HG02840 (cell line): Measurements from ENCODE around the gene C2.
A peak's percentile ranks its signal among the peaks of the same experiment; 100 is the strongest.
"Not testable (repeated sequence)": the region's sequence is repeated elsewhere in the genome, so short reads cannot be mapped to it uniquely, and the experiment has no call there.

Experiments used
- ATAC-seq: cut with Tn5 transposase; IDR thresholded peaks from one replicate; pipeline ENCODE4 v1.9.1; 2021; ENCODE audit warnings: mild to moderate bottlenecking, moderate library complexity, moderate number of reproducible peaks; ENCODE audit not compliant: unreplicated experiment, low FRiP score

C2 gene

GRCh38 chr6:31898383-31899011 is 29.0 kb upstream of the C2 start:
- no peak for ATAC-seq

DNA sequence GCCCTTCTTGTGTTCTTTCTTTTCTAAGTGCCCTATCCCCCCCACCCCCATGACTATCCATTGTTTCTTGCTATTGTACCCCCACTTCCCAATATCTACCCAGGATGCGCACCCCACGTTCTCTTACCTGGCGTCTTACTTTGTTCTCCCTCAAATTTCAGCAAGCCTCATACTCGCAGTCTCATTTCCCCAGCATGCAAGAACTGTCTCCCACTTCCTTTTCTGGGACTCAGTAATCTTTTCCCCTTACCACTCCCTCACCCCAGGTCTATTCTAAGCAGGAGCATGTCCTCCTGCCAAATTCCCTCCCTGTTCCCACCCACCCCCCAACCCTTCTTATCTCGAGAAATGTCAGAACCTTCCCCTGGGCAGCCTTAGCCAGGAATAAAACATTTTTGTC is 28.3 kb upstream of the C2 start:
- no peak for ATAC-seq

DNA sequence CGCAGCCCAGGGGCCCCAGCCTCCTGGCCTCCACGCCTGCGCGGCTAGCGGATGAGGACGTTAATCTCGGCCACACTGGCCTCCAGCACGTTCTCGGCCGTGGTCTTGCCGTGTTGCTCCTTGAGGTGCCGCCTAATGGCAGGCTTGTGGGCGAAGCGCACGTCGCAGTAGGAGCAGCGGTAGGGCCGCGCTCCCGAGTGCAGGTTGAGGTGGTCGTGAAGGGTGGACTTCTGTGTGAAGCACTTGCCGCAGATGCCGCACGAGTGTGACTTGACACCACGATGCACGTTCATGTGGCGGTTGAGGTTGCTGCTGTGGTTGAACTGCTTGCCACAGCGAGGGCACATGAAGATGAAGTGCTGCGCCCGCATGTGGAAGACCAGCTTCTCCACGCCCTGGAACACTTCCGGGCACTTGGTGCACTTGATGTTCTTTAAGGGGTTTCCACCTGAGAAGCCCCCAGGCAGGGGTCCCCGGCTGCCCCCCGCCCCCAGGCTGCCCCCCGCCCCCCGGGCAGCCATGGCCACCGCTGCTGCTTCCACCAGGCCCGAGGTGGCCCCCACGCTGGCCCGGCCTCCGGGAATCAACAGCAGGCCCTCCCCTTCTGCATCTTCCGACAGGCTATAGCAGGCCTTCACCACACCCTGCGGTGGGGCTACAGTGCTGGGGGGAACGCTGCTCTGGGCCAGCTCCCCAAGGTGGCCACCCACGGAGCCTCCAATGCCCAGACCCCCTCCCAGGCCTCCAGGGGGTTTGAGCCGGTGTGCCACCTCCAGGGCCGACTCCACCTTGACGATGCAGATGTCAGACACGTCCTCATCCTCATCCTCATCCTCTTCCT is 27.4 kb upstream of the C2 start:
- ATAC-seq, result no peak

- ATAC-seq, result no peak
These were observed 26.6 kb upstream of the C2 start for GRCh38 chr6:31900917-31901414.

DNA sequence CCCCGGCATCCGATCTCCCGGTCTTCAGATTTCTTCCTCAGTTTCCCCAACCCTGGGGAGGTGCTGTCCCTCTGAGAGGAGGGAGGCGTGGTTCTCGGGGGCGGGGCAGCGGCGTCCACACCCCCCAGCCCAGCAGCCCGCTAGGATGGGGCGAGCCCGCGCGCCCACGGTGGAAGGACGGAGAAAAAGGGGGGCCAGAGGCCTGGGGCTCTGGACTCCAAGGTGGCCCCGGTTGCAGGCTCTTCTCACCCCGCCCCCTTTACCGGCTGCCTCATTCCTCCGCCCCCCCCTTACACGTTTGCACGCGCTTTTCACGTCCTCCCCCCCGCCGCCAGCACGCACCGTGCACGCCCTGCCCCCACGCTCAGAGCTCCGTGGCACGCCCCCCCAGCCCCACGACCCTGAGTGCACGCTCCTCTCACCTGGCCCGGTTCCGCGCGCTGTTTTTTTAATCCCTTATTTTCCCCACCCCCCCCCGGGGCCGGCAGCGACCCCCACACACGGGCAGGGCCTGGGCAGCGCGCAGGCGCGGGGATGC is 26.0 kb upstream of the C2 start:
- ATAC-seq, result no peak

GRCh38 chr6:31901953-31902643 is 25.4 kb upstream of the C2 start, which contains the start of gene ZBTB12:
ZBTB12 (minus strand) TSS chr6:31902086; CDS start chr6:31901305, 781 bp downstream.
- peak; percentile 35 for ATAC-seq

DNA sequence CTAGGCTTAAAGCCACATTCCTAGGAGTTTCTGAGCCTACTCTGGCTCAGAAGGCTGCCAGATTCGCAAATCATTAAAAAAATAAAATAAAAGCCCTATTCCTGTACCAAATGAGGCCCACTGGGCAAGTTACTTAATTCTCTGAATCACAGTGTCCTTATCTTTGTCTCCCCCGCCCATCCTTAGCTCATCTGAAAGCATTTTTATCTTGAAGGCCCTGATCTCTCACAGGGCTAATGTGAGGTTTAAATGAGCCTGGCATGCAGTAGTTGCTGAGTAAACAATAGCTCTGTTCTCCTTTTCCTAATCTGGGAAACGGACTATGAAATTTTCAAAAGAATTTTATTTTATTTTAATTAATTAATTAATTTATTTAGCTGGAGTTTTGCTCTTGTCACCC is 23.6 kb upstream of the C2 start:
- ATAC-seq, result no peak

DNA sequence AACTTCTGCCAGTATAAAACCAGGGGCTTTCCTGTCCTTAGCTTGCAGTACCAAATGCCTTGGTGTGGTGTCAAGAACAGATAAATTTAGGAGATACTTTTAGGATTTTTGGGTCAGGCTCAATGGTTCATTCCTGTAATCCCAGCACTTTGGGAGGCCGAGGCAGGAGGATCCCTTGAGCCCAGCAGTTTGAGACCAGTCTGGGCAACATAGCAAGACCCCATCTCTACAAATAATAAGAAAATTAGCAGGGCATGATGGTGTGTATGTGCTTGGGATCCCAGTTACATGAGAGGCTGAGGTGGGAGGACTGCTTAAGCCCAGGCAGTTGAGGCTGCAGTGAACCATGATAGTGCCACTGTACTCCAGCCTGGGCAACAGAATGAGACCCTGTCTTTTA is 22.5 kb upstream of the C2 start:
- ATAC-seq, result no peak

DNA sequence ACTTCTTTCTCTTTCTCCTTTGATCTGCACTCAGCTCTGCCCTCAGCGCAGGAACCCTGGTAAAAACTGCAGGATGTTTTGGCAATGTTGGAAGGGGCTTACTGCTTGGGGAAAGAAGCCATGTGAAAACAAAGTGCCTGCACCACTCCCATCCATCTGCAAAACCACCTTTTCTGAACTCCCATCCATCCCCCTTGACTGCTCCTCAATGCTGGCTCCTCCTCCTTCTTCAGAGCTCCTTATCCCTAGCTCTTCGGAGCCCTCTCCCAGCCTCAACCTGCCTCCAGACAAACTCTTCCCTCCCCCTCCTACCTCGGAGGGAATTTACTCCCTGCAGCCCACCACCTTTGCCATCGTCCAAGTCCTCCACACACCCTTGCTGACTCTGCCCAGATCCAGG is 21.4 kb upstream of the C2 start:
- no peak for ATAC-seq

- not testable (repeated sequence) for ATAC-seq
These were observed 20.8 kb upstream of the C2 start for GRCh38 chr6:31906727-31907126.

GRCh38 chr6:31907158-31907813 is 20.2 kb upstream of the C2 start:
- no peak for ATAC-seq

- not testable (repeated sequence) for ATAC-seq
These were observed 19.3 kb upstream of the C2 start for GRCh38 chr6:31908255-31908654.

DNA sequence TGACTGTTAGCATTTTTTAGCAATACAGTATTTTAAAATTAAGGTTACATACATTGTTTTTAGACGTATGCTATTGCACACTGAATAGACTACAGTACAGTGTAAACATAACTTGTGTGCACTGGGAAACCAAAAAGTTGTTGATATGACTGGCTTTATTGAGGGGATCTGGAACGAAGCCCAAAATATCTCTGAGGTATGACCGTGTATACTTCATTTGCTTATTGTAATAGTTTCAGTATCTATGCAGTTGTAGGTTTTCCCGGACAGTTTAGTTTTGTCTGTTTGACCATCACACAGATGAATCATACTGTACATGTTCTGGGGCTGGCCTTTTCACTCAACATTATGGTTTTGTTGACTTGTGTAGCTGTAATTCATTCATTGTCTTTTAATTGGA is 18.7 kb upstream of the C2 start:
- ATAC-seq, result no peak

DNA sequence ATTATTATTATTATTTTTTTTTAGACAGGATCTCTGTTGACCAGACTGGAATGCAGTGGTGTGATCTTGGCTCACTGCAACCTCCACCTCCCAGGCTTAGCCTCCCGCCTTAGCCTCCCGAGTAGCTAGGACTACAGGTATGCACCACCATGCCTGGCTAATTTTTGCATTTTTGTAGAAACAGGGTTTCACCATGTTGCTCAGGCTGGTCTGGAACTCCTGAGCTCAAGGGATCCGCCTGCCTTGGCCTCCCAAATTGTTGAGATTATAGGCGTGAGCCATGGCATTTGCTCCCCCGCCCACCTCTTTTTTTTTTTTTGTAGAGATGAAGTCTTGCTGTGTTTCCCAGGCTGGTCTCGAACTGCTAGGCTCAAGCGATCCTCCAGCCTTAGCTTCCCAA is 18.2 kb upstream of the C2 start:
- not testable (repeated sequence) for ATAC-seq

DNA sequence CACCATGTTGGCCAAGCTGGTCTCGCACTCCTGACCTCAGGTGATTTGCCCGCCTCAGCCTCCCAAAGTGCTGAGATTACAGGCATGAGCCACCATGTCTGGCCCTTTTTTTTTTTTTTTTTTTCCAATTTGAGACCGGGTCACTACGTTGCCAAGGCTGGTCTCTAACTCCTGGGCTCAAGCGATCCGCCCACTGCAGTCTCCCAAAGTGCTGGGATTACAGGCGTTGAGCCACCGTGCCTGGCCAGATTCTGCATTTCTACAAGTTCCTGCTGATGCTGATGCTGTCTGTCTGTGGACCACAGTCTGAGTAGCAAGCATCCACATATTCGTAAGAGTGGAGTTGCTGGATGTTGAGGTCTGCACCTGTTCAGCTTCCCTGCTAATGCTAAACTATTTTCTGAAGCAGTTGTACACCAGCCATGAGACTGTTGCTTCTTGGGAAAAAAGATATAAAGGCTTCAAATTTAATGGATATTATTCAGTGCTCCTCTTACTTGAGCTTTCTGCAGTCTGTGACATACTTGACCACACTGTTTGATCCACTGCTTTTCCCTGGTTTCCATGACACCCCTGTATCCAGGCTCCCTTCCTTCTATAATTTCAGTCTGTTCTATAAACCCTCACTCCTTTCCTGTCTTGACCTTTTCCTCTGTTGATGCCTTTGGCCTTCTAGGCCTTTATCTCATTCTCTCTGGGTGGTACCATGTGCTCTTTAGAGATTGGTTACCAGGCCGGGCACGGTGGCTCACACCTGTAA is 15.5 kb upstream of the C2 start:
- no peak for ATAC-seq

DNA sequence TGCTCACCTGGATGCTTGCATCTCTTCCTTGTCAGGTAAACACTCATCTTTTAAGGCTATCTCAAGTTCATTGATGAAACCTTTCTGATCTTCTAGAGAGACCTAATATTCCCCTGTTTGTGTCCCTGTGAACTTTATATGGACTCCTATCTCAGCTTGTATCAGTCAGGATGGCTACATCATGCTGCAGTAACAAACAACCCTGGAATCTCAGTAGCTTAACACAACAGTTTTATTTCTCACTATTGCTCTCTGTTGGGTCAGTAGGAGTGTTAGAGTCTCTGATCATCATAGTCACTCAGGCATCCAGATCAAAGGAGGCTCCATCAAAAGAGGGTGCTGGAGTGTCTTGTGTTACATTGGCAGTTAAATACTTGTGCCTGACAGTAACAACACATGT is 12.2 kb upstream of the C2 start:
- ATAC-seq, result no peak

- ATAC-seq, result no peak
These were observed 11.8 kb upstream of the C2 start for GRCh38 chr6:31915756-31916155.

DNA sequence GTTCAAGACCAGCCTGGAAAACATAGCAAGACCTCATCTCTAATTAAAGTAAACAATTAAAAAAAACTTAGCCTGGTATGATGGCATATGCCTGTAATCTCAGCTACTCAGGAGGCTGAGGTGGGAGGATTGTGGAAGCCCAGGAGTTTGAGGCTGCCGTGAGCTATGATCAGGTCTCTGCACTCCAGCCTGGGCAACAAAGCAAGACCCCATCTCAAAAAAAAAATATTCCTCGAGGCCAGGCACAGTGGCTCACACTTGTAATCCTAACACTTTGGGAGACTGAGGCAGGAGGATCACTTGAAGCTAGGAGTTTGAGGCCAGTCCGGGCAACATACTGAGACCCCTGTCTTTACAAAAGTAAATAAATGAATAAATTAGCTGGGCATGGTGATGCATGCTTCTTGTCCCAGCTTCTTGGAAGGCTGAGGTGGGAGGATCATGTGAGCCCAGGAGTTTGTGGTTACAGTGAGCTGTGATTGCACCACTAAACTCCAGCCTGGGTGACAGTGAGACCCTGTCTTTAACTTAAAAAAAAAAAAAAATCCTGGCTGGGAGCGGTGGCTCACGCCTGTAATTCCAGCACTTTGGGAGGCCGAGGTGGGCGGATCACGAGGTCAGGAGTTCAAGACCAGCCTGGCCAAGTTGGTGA is 9.3 kb upstream of the C2 start:
- ATAC-seq, result no peak

DNA sequence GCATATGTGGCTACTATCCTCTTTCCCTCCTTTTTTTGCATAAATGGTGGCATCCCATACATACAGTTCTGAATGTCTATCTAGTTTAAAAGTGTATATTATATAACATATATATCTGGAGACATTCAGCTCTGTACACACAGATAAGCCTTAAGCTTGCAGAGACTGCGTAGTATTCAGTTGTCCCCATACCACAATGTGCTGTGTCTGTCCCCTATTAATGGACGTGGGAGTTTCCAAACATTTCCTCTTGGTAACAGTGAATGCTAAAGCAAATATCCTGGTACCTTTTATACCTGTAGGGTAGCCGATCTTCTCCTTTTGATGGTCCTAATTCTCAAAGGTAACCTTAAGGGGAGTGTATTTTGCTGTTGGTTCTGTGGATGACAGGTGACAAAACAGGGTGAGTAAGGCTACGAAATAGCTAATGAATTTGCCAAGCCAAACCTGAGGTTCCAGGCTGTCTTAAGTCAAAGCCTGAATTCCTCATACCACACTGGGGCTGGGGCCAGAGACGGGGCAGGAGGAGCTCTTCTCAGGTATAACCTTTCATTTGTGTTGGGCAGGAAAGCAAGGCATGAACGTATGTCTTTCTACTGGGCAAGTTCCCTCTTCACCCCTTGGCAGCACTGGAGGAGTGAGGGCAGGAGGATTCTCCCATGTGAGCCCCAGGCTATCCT is 7.8 kb upstream of the C2 start:
- ATAC-seq, result no peak
